IPS-18c (cell line): ENCODE data around the gene FTSJ1.

Source experiments
- H3K4me3 ChIP-seq: 2 replicates; pipeline ENCODE4 v1.7.0; 2013; ENCODE audit warnings: low read depth, mild to moderate bottlenecking, low read length, moderate library complexity; ENCODE audit not compliant: insufficient read depth
- H3K9me3 ChIP-seq: one replicate; pipeline ENCODE4 v1.6.1; 2013; ENCODE audit warnings: mild to moderate bottlenecking, low read length, moderate library complexity; ENCODE audit not compliant: control insufficient read depth, insufficient read depth

The FTSJ1 gene

DNA sequence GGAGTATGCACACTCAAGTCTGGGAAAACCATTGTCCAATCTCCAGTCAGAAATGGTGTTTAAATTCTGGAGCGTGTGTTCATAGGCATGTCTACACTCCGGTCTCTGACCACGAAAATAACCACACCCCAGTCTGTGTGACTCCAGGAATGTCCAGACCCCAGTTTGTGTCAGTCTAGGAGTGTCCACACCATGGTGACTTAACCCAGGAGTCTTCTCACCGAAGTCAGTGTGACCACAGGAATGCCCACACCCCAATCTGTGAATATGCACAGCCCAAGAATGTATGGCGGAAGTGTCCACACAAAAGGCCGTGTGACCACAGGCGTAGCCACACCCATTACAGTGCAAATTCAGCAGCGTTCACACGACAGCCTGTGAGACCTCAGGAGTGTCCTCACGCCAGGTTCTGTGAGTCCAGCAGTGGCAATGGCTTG is 11.4 kb downstream of the FTSJ1 start:
- H3K4me3 ChIP-seq = no peak overlapping the region; the same call in 1 of the 2 replicates
- peaks cover 9% of the 10 kb centered on the region for H3K9me3 ChIP-seq

DNA sequence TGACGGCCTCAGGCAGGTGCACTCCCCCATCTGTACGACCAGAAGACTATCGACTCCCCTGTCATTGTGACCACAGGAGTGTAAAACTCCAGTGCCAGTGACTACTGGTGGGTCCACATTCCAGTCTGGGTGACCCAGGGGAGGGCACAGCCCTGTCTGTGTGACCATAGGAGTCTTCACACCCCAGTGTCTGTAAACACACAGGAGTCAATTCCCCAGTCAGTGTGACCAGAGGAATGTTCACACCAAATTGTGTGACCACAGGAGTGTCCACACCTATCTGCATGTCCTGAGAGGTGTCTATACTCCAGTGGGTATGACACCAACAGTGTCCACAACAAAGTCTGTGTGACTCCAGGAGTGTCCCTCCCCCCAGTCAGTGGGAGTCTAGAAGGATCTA is 12.0 kb downstream of the FTSJ1 start:
- Histone ChIP-seq H3K4me3 (no peak overlapping the region), H3K9me3 (peaks cover 10% of the 10 kb centered on the region)

GRCh38 chrX:48489296-48489695 is 13.3 kb downstream of the FTSJ1 start:
- Histone ChIP-seq H3K4me3 (no peak overlapping the region), H3K9me3 (peaks cover 12% of the 10 kb centered on the region)

GRCh38 chrX:48489892-48490291 is 13.9 kb downstream of the FTSJ1 start:
- H3K9me3 ChIP-seq = peaks cover 12% of the 10 kb centered on the region
- H3K4me3 ChIP-seq = no peak overlapping the region

- no peak overlapping the region for H3K4me3 ChIP-seq
- H3K9me3 ChIP-seq = peaks cover 12% of the 10 kb centered on the region
These were observed 14.7 kb downstream of the FTSJ1 start for GRCh38 chrX:48490661-48491060.

GRCh38 chrX:48491809-48492208 is 15.8 kb downstream of the FTSJ1 start:
- Histone ChIP-seq H3K4me3 (no peak overlapping the region; the same call in 1 of the 2 replicates), H3K9me3 (peaks cover 12% of the 10 kb centered on the region)

- H3K4me3 ChIP-seq = no peak overlapping the region
- peaks cover 12% of the 10 kb centered on the region for H3K9me3 ChIP-seq
These were observed 16.4 kb downstream of the FTSJ1 start for GRCh38 chrX:48492293-48492910.

GRCh38 chrX:48493890-48494364 is 17.9 kb downstream of the FTSJ1 start:
- peaks cover 5% of the 10 kb centered on the region for H3K9me3 ChIP-seq
- no peak overlapping the region for H3K4me3 ChIP-seq

DNA sequence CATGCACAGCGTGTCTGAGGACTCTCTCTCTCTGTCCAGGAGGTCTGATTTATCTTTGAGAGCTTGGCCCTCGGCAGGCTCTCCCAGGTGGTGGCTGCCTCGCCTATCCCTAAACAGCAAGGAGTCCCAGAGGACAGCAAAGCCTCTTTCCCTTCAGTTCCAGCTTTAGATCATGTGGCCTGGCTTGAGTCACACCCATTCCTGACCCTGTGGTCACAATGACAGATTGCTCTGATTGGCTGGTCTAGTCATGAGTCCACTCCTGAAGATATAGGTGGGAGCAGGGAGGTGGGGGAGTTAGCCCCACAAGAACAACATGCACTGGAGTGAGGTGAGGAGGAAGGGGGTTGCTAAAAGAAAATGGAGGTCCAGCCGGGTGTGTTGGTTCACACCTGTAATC is 20.7 kb downstream of the FTSJ1 start:
- Histone ChIP-seq H3K9me3 (peaks cover 9% of the 10 kb centered on the region), H3K4me3 (no peak overlapping the region)

GRCh38 chrX:48497871-48498270 is 21.9 kb downstream of the FTSJ1 start:
- Histone ChIP-seq H3K4me3 (no peak overlapping the region), H3K9me3 (peaks cover 9% of the 10 kb centered on the region)

GRCh38 chrX:48498374-48498809 is 22.4 kb downstream of the FTSJ1 start:
- Histone ChIP-seq H3K4me3 (no peak overlapping the region), H3K9me3 (peaks cover 5% of the 10 kb centered on the region)

DNA sequence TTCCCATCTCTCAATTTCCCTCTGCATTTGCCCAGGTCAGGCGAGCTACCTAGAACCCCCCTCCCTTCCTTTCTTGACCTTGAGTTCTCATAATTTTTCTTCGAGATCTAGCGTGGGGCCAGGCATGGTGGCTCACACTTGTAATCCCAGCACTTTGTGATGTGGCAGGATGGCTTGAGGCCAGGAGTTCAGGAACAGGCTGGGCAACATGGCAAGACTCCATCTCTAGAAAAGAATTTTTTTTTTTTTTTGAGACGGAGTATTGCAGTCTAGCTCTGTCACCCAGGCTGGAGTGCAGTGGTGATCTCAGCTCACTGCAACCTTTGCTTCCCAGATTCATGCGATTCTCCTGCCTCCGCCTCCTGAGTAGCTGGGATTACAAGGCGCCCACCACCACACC is 28.3 kb downstream of the FTSJ1 start:
- H3K4me3 ChIP-seq = no peak overlapping the region
- peaks cover 3% of the 10 kb centered on the region for H3K9me3 ChIP-seq

DNA sequence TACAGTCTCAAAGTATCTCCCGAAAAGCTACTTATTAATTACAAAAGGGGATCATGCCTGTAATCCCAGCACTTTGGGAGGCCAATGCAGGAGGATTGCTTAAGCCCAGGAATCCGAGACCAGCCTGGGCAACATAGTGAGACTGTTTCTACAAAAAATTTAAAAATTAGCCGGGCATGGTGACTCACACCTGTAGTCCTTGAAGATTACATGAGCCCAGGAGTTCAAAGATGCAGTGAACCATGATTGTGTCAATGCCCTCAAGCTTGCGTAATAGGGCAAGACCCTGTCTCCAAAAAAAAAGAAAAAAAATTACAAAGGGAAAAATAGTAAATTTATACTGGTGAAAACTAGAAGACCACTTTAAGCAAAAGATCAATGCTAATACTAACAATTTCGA is 29.5 kb downstream of the FTSJ1 start:
- Histone ChIP-seq H3K4me3 (no peak overlapping the region), H3K9me3 (peaks cover 4% of the 10 kb centered on the region)

DNA sequence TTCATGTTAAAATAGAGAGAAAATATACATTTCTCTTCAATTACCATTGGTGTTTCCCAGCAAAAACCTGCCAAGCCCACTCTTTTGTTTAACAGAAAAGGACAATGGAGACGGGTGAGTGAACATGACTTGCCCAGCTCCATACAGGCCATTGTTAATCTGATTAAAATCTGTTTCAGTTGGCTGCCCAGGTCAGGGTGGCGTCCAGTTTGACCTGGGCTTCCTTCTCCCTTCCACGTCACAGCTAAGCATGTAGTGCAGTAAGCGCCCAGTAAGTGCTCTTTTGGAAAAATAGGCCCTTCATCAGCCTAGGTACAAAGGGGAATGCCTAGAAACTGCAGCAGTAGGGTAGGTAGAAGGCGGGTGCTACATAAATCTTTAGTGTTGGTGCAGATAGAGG is 31.2 kb downstream of the FTSJ1 start:
- Histone ChIP-seq H3K9me3 (peaks cover 6% of the 10 kb centered on the region), H3K4me3 (no peak overlapping the region)

GRCh38 chrX:48508400-48509244 is 32.6 kb downstream of the FTSJ1 start, which contains the start of gene PORCN:
Gene PORCN, plus strand, starts transcription at chrX:48508992. Its CDS starts 829 bp downstream, at chrX:48509821.
- peak within 1 kb of the TSS; percentile 70 for H3K4me3 ChIP-seq
- peaks cover 9% of the 10 kb centered on the region for H3K9me3 ChIP-seq

GRCh38 chrX:48509245-48509590 is 33.2 kb downstream of the FTSJ1 start:
- H3K4me3 ChIP-seq = peak overlapping the region; percentile 70

DNA sequence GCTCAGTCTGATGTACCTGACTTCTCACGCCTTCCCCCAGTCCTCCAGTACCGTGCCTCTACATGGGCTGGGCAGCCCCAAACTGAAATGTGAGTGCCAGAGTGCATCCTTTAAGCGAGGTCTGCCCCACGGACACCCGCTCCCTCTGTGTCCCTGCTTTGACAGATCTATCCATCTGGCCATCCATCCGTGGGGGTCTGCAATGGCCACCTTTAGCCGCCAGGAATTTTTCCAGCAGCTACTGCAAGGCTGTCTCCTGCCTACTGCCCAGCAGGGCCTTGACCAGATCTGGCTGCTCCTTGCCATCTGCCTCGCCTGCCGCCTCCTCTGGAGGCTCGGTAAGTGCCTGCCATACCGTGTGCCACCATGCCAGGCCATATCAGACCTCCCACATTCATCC is 33.6 kb downstream of the FTSJ1 start:
- peaks cover 9% of the 10 kb centered on the region for H3K9me3 ChIP-seq
- H3K4me3 ChIP-seq = peak overlapping the region; percentile 70; the same call in 1 of the 2 replicates

More at GRCh38 chrX:48509245-48509590, 33.2 kb downstream of the FTSJ1 start:
- H3K9me3 ChIP-seq = peaks cover 9% of the 10 kb centered on the region

DNA sequence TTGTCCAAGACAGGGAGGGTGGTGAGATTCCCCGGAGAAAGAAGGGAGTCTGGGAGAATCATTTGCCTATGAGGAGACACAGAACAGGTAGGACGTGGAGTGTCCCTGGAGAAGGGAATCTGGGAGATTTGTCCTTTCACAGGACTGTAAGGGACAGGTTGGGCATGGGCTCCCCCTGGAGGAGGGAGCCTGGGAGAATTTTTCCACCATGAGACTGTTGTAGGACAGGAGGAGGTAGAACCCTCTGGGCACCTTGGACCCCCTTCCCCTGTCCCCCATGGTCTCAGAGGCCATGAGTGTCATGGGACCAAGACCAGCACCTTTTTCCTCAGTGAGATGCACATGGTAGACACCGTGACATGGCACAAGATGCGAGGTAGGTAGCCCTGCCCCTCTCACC is 35.6 kb downstream of the FTSJ1 start:
- Histone ChIP-seq H3K4me3 (no peak overlapping the region), H3K9me3 (peaks cover 9% of the 10 kb centered on the region)
